Measurements from ENCODE around the gene ANKRD63.

The ANKRD63 gene

GRCh38 chr15:40313531-40314398 lies 30.9 kb upstream of the ANKRD63 start:
- DNase-seq: peak; percentile 59

- no peak for DNase-seq
Measured at GRCh38 chr15:40312370-40313158, 29.7 kb upstream of the ANKRD63 start.

GRCh38 chr15:40310993-40311392 lies 28.1 kb upstream of the ANKRD63 start:
- DNase-seq: no peak

GRCh38 chr15:40310001-40310959 lies 27.4 kb upstream of the ANKRD63 start:
- no peak for DNase-seq

GRCh38 chr15:40309344-40309862 lies 26.5 kb upstream of the ANKRD63 start:
- no peak for DNase-seq

GRCh38 chr15:40307421-40308211 lies 24.8 kb upstream of the ANKRD63 start, which contains the start of gene PLCB2:
Gene PLCB2, minus strand, starts transcription at chr15:40307935. Its CDS starts 263 bp downstream, at chr15:40307672.
- no peak for DNase-seq

- DNase-seq: no peak
Measured at GRCh38 chr15:40306908-40307307, 24.0 kb upstream of the ANKRD63 start.

- no peak for DNase-seq
Measured at GRCh38 chr15:40306371-40306770, 23.5 kb upstream of the ANKRD63 start.

GRCh38 chr15:40305281-40305680 lies 22.4 kb upstream of the ANKRD63 start:
- no peak for DNase-seq

GRCh38 chr15:40303576-40303975 lies 20.7 kb upstream of the ANKRD63 start:
- no peak for DNase-seq

GRCh38 chr15:40302981-40303380 lies 20.1 kb upstream of the ANKRD63 start:
- DNase-seq: no peak

- no peak for DNase-seq
Measured at GRCh38 chr15:40302288-40302886, 19.5 kb upstream of the ANKRD63 start.

- DNase-seq: no peak
Measured at GRCh38 chr15:40301467-40302179, 18.8 kb upstream of the ANKRD63 start.

- no peak for DNase-seq
Measured at GRCh38 chr15:40300771-40301170, 17.9 kb upstream of the ANKRD63 start.

GRCh38 chr15:40300367-40300766 lies 17.5 kb upstream of the ANKRD63 start:
- no peak for DNase-seq

- no peak for DNase-seq
Measured at GRCh38 chr15:40298216-40298935, 15.5 kb upstream of the ANKRD63 start.

GRCh38 chr15:40297356-40297755 lies 14.5 kb upstream of the ANKRD63 start:
- DNase-seq: no peak

- no peak for DNase-seq
Measured at GRCh38 chr15:40296561-40297230, 13.8 kb upstream of the ANKRD63 start.

Data from fibroblast of skin of back (primary cell).